Chondrocyte (in vitro differentiated cells): Measurements from ENCODE around the gene IL16. TPM values are rescaled to one million over a fixed set of nuclear protein-coding genes. Genes with fewer than 3 reads are reported as not detected.

Experiments
- DNase-seq: peaks from one replicate; pipeline ENCODE4 v3.0.0; 2021; ENCODE audit warnings: mixed read lengths, low spot score
- H3K27ac Mint-ChIP-seq: one replicate; pipeline ENCODE4 v1.8.0; 2021; ENCODE audit warnings: mild to moderate bottlenecking, moderate library complexity, mixed read lengths; ENCODE audit not compliant: unreplicated experiment
- H3K27me3 Mint-ChIP-seq: 2 replicates; pipeline ENCODE4 v1.8.0; 2021; ENCODE audit warnings: low read depth, mixed read lengths
- H3K36me3 Mint-ChIP-seq: 2 replicates; pipeline ENCODE4 v1.8.0; 2021; ENCODE audit warnings: low read depth, mixed read lengths
- H3K4me1 Mint-ChIP-seq: 2 replicates; pipeline ENCODE4 v1.8.0; 2021; ENCODE audit warnings: low read depth, mild to moderate bottlenecking, mixed read lengths
- H3K4me3 Mint-ChIP-seq: one replicate; pipeline ENCODE4 v1.8.0; 2021; ENCODE audit warnings: mild to moderate bottlenecking, moderate library complexity, mixed read lengths; ENCODE audit not compliant: unreplicated experiment
- H3K9me3 Mint-ChIP-seq: 2 replicates; pipeline ENCODE4 v1.8.0; 2021; ENCODE audit warnings: low read depth, mixed read lengths
- total RNA-seq: library from RNA; stranded (reverse); gene quantifications from 3 replicates; pipeline ENCODE4 v1.2.1, GENCODE V29; 2021
- TF ChIP-seq, protein P1 (sequence below): fragments of 200-600 bp; sonication (generic); IDR thresholded peaks from 2 replicates; pipeline ENCODE4 v1.5.0; 2021; ENCODE audit warnings: antibody characterized with exemption, mild to moderate bottlenecking, moderate library complexity

IL16 gene
- total RNA-seq, 1 donor from 2014 or later, result 2.0 TPM

DNA sequence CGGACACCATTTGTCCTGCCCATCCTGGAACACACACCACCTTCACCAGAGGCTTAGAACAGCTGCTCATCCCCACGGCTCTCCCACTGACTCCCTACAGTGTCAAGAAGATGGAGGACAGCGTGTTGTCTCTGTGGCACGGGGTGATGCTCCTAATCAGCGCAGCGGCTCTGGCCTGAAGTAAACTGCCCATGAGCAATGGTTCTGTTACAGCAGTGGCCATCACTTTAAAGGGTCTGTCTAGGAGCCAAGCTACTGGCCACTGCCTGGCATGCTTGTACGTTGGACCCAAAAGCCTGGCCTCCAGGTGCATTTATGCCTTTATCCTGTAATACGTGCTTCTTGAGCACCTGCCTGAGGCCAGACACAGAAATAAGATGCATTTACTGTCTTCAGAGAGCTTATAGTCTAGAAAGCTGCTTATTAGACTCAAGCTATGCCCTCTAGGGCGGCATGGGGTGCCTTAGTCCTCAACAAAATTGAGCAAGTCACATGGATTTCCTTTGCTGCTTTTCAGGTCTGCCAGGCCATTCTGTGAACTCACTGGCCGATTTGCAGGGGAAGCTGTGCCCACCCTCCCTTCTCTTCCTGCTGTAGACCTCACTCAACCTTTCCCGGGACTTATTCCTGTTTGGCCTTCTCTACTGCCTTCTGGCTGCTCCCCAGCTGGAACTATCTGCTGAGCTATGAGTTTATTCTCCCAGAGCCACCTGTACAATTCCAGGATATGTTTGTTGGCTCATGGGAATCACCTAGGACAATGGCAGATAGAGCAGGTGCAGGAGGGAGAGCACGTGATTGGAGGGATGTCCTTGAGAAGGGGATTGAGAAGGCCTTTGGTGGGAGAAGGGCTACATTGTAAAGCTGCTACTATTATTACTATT, 75.3 kb downstream of the IL16 start:
- H3K9me3 Mint-ChIP-seq, result peaks cover 6% of the 10 kb centered on the region
- DNase-seq, result no peak
- TF ChIP-seq, protein P1, sequence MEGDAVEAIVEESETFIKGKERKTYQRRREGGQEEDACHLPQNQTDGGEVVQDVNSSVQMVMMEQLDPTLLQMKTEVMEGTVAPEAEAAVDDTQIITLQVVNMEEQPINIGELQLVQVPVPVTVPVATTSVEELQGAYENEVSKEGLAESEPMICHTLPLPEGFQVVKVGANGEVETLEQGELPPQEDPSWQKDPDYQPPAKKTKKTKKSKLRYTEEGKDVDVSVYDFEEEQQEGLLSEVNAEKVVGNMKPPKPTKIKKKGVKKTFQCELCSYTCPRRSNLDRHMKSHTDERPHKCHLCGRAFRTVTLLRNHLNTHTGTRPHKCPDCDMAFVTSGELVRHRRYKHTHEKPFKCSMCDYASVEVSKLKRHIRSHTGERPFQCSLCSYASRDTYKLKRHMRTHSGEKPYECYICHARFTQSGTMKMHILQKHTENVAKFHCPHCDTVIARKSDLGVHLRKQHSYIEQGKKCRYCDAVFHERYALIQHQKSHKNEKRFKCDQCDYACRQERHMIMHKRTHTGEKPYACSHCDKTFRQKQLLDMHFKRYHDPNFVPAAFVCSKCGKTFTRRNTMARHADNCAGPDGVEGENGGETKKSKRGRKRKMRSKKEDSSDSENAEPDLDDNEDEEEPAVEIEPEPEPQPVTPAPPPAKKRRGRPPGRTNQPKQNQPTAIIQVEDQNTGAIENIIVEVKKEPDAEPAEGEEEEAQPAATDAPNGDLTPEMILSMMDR, result no peak
- no peak overlapping the region for H3K4me3 Mint-ChIP-seq
- peaks cover 3% of the 10 kb centered on the region for H3K27me3 Mint-ChIP-seq
- no peak overlapping the region for H3K27ac Mint-ChIP-seq
- H3K36me3 Mint-ChIP-seq, result peaks cover 3% of the 10 kb centered on the region
- H3K4me1 Mint-ChIP-seq, result peaks cover 9% of the 10 kb centered on the region

DNA sequence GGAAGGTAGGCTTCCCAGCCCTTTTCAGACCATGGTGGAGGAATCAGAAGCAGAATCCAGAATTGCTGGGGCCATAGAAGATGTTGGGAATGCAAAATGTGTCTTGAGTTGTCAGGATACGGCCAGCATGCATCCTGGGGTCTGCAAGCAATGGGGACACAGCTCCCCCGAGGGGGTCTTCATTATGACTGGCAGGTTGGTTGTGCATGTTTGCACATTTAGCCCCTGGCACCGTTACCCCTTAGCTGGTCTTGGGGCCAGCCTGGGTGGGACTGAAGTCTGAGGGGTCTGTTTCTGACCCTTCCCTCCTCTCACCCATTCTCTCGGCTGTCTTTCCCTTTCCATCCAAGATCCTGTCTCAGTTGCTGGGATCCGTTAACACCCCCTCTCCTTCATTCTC, 76.5 kb downstream of the IL16 start:
- TF ChIP-seq, protein P1, result no peak
- peaks cover 9% of the 10 kb centered on the region for H3K4me1 Mint-ChIP-seq
- no peaks in the 10 kb centered on the region for H3K27me3 Mint-ChIP-seq
- H3K9me3 Mint-ChIP-seq, result peaks cover 11% of the 10 kb centered on the region
- DNase-seq, result no peak
- no peak overlapping the region for H3K27ac Mint-ChIP-seq
- H3K4me3 Mint-ChIP-seq, result no peak overlapping the region
- peaks cover 6% of the 10 kb centered on the region for H3K36me3 Mint-ChIP-seq

DNA sequence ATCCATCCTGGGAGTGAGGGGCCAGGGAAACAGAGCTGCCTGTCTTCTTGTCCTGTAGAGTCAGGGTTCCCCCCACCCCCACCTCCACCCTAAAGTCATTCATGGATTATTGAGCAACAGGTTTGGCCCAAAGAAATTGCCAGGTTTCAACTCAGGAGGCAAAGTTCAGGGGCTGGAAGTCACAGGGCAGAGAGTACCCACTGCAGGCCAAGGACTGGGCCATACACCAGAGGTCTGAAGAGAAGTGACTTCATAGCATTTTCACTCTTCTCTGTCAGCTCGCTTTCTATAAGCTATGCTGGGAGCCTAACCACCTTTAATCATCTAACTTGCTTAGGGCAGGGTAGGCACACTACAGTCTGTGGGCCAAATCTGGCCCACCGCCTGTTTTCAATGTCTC, 77.2 kb downstream of the IL16 start:
- no peaks in the 10 kb centered on the region for H3K27me3 Mint-ChIP-seq
- H3K4me1 Mint-ChIP-seq, result peaks cover 9% of the 10 kb centered on the region
- H3K27ac Mint-ChIP-seq, result no peak overlapping the region
- peaks cover 11% of the 10 kb centered on the region for H3K9me3 Mint-ChIP-seq
- DNase-seq, result no peak
- H3K4me3 Mint-ChIP-seq, result no peak overlapping the region
- TF ChIP-seq, protein P1, result no peak
- peaks cover 6% of the 10 kb centered on the region for H3K36me3 Mint-ChIP-seq

DNA sequence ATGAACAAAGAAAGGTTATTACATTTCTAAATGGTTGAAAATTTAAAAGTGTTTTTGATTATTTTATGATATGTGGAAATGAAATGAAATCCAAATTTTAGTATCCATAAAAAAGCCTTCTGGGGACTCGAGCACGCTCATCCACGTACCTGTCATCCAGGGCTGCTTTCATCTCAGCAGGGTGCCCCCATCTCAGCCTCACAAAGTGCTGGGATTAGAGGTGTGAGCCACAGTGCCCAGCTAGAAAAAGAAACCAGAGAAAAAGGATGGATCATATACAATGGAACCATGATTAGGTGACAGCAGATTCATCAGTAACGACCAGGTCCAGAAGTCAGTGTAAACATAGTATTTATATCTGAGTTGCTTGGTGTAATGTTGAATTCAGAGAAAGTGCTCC, 77.6 kb downstream of the IL16 start:
- Mint-ChIP-seq H3K4me3 (no peak overlapping the region), H3K9me3 (peaks cover 11% of the 10 kb centered on the region), H3K4me1 (peaks cover 9% of the 10 kb centered on the region), H3K27ac (no peak overlapping the region), H3K27me3 (no peaks in the 10 kb centered on the region), H3K36me3 (peaks cover 6% of the 10 kb centered on the region)
- DNase-seq, result no peak
- TF ChIP-seq, protein P1, result no peak

DNA sequence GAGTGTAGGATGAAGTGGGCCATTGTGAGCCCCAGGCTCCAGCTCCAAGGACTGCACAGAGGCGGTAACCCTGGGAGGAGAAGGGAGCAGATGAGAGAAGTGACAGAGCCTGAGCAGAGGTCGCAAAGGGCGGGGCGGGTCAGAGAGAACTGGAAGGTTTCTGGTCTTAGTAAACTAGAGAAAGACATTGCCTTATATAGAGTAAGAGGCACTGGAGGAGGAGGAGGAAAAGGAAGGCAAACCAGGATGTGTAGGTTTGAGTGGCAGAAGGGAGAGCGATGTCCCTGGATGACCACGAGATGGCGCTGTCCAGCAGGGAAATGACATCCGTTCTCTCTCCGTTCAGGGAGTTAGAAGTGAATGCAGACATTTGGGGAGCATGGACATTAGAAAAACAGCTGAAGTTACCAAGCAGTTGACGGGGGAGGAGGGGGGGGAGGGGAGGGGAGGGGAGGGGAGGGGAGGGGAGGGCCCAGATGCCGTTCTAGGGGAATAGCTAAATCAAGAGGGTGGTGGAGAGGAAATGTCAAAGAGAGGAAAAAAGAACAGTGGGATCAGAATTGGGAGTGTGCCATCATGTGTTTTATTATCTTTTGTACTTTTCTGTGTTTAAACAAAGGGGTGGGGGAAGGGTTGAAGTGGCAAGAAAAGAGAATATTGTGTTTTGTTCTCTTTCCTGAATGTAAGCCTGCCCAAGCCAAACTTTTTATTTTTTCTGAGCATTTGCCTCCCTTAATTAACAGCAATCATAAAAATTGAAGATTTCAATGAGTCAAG, 78.4 kb downstream of the IL16 start:
- Mint-ChIP-seq H3K9me3 (peaks cover 11% of the 10 kb centered on the region), H3K4me1 (peaks cover 16% of the 10 kb centered on the region), H3K27ac (no peak overlapping the region), H3K27me3 (no peaks in the 10 kb centered on the region), H3K36me3 (peaks cover 6% of the 10 kb centered on the region), H3K4me3 (no peak overlapping the region)
- no peak for DNase-seq
- TF ChIP-seq, protein P1, result peak; percentile 83
